ENCODE data around the gene SCO1. TPM values are rescaled to one million over a fixed set of nuclear protein-coding genes. Genes with fewer than 3 reads are reported as not detected.

Gene SCO1
- total and polyA plus RNA-seq, 2 donors: 11.4 to 23.1 TPM

DNA sequence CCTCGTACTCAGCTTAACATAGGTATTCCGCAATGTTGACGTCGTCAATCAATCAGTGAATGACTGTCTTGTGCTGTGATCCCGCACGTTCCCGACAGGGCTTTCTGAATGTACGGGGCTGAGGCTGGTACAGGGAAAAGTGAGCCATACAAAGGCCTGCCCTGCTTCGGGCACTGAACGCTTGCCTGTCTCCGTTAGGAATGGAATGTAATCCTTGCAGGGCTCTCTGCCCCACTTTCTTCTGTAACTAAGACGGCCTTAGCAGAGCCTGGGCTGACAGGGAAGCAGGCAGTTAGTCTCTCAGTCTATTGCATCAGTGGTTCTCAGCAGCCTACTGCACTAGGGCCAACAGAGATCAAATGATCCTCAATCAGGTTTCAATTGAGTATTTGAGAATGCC, 24.0 kb downstream of the SCO1 start:
- no peaks in the 10 kb centered on the region for H3K27me3 ChIP-seq (ENCODE audit: control insufficient read depth in 2 of 2, insufficient read depth in 1 of 2, low read length in 1 of 2)
- H3K4me1 ChIP-seq (ENCODE audit: control insufficient read depth in 2 of 2, insufficient read depth in 2 of 2, low read length in 2 of 2): no peaks in the 10 kb centered on the region
- no peaks in the 10 kb centered on the region for H3K9me3 ChIP-seq (ENCODE audit: control insufficient read depth in 2 of 2, insufficient read depth in 1 of 2, low read length in 1 of 2)
- H3K36me3 ChIP-seq (ENCODE audit: control insufficient read depth in 2 of 2, insufficient read depth in 2 of 2, low read length in 1 of 2): peaks cover 3 to 4% of the 10 kb centered on the region in 2 donors
- DNase-seq (ENCODE audit: low read depth in 6 of 9, low spot score in 9 of 9): no peak
- WGBS: 98% methylated on average over 12 of the region's 12 CpGs
- H3K4me3 ChIP-seq (ENCODE audit: low read length in 2 of 2): no peak overlapping the region
- H3K27ac ChIP-seq (ENCODE audit: low read depth in 1 of 2, low read length in 1 of 2): no peak overlapping the region

- Histone ChIP-seq H3K9me3 (ENCODE audit: control insufficient read depth in 2 of 2, insufficient read depth in 1 of 2, low read length in 1 of 2) (no peaks in the 10 kb centered on the region), H3K27me3 (ENCODE audit: control insufficient read depth in 2 of 2, insufficient read depth in 1 of 2, low read length in 1 of 2) (no peaks in the 10 kb centered on the region), H3K36me3 (ENCODE audit: control insufficient read depth in 2 of 2, insufficient read depth in 2 of 2, low read length in 1 of 2) (no peaks in the 10 kb centered on the region), H3K4me1 (ENCODE audit: control insufficient read depth in 2 of 2, insufficient read depth in 2 of 2, low read length in 2 of 2) (no peaks in the 10 kb centered on the region), H3K27ac (ENCODE audit: low read depth in 1 of 2, low read length in 1 of 2) (no peak overlapping the region), H3K4me3 (ENCODE audit: low read length in 2 of 2) (no peak overlapping the region)
- DNase-seq (ENCODE audit: low read depth in 6 of 9, low spot score in 9 of 9): no peak
- 93% methylated on average over 1 of the region's 1 CpG for WGBS
Measured at GRCh38 chr17:10668775-10669174, 28.6 kb downstream of the SCO1 start.

- Histone ChIP-seq H3K27me3 (ENCODE audit: control insufficient read depth in 2 of 2, insufficient read depth in 1 of 2, low read length in 1 of 2) (no peaks in the 10 kb centered on the region), H3K4me3 (ENCODE audit: low read length in 2 of 2) (no peak overlapping the region), H3K4me1 (ENCODE audit: control insufficient read depth in 2 of 2, insufficient read depth in 2 of 2, low read length in 2 of 2) (no peaks in the 10 kb centered on the region), H3K27ac (ENCODE audit: low read depth in 1 of 2, low read length in 1 of 2) (no peak overlapping the region), H3K9me3 (ENCODE audit: control insufficient read depth in 2 of 2, insufficient read depth in 1 of 2, low read length in 1 of 2) (no peaks in the 10 kb centered on the region), H3K36me3 (ENCODE audit: control insufficient read depth in 2 of 2, insufficient read depth in 2 of 2, low read length in 1 of 2) (no peaks in the 10 kb centered on the region)
- no peak for DNase-seq (ENCODE audit: low read depth in 6 of 9, low spot score in 9 of 9)
- WGBS: 95% methylated on average over 5 of the region's 5 CpGs
Measured at GRCh38 chr17:10666906-10667305, 30.4 kb downstream of the SCO1 start.

- Histone ChIP-seq H3K36me3 (ENCODE audit: control insufficient read depth in 2 of 2, insufficient read depth in 2 of 2, low read length in 1 of 2) (peaks cover 0 to 5% of the 10 kb centered on the region in 2 donors), H3K9me3 (ENCODE audit: control insufficient read depth in 2 of 2, insufficient read depth in 1 of 2, low read length in 1 of 2) (no peaks in the 10 kb centered on the region), H3K4me1 (ENCODE audit: control insufficient read depth in 2 of 2, insufficient read depth in 2 of 2, low read length in 2 of 2) (no peaks in the 10 kb centered on the region), H3K27ac (ENCODE audit: low read depth in 1 of 2, low read length in 1 of 2) (no peak overlapping the region), H3K27me3 (ENCODE audit: control insufficient read depth in 2 of 2, insufficient read depth in 1 of 2, low read length in 1 of 2) (no peaks in the 10 kb centered on the region), H3K4me3 (ENCODE audit: low read length in 2 of 2) (no peak overlapping the region)
- no peak for DNase-seq (ENCODE audit: low read depth in 6 of 9, low spot score in 9 of 9)
- 97% methylated on average over 9 of the region's 9 CpGs for WGBS
Measured at GRCh38 chr17:10664571-10664970, 32.8 kb downstream of the SCO1 start.

GRCh38 chr17:10663231-10663630, 34.1 kb downstream of the SCO1 start:
- Histone ChIP-seq H3K27me3 (ENCODE audit: control insufficient read depth in 2 of 2, insufficient read depth in 1 of 2, low read length in 1 of 2) (no peaks in the 10 kb centered on the region), H3K4me3 (ENCODE audit: low read length in 2 of 2) (no peak overlapping the region), H3K4me1 (ENCODE audit: control insufficient read depth in 2 of 2, insufficient read depth in 2 of 2, low read length in 2 of 2) (no peaks in the 10 kb centered on the region), H3K27ac (ENCODE audit: low read depth in 1 of 2, low read length in 1 of 2) (no peak overlapping the region), H3K36me3 (ENCODE audit: control insufficient read depth in 2 of 2, insufficient read depth in 2 of 2, low read length in 1 of 2) (peaks cover 0 to 5% of the 10 kb centered on the region in 2 donors), H3K9me3 (ENCODE audit: control insufficient read depth in 2 of 2, insufficient read depth in 1 of 2, low read length in 1 of 2) (no peaks in the 10 kb centered on the region)
- WGBS: 95% methylated on average over 6 of the region's 6 CpGs
- DNase-seq (ENCODE audit: low read depth in 6 of 9, low spot score in 9 of 9): no peak

- DNase-seq (ENCODE audit: low read depth in 6 of 9, low spot score in 9 of 9): no peak
- no peaks in the 10 kb centered on the region for H3K9me3 ChIP-seq (ENCODE audit: control insufficient read depth in 2 of 2, insufficient read depth in 1 of 2, low read length in 1 of 2)
- no peaks in the 10 kb centered on the region for H3K27me3 ChIP-seq (ENCODE audit: control insufficient read depth in 2 of 2, insufficient read depth in 1 of 2, low read length in 1 of 2)
- H3K27ac ChIP-seq (ENCODE audit: low read depth in 1 of 2, low read length in 1 of 2): no peak overlapping the region
- H3K4me3 ChIP-seq (ENCODE audit: low read length in 2 of 2): no peak overlapping the region
- H3K4me1 ChIP-seq (ENCODE audit: control insufficient read depth in 2 of 2, insufficient read depth in 2 of 2, low read length in 2 of 2): no peaks in the 10 kb centered on the region
- peaks cover 0 to 5% of the 10 kb centered on the region in 2 donors for H3K36me3 ChIP-seq (ENCODE audit: control insufficient read depth in 2 of 2, insufficient read depth in 2 of 2, low read length in 1 of 2)
- WGBS: 94% methylated on average over 10 of the region's 10 CpGs
Measured at GRCh38 chr17:10661437-10661836, 35.9 kb downstream of the SCO1 start.

DNA sequence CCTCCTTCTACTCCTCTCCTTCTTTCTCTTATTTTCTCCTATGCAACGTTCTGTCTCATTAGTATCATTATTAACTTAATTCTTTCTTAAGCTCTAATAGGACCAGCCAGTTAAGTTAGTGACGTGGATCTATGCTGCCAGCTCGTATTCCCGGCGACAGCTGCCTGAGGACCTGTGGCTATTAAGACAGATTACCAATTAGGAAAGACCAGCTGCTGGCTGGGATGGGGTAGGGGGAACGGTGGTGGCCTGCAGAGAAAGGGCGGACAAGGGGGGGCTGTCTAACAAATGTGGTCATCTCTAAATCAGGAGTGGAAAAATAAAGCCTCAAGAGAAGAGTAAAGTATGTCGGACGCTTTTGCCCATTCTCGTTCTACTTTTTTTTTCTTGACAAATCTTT, 39.5 kb downstream of the SCO1 start:
- H3K4me3 ChIP-seq (ENCODE audit: low read length in 2 of 2): no peak overlapping the region
- H3K9me3 ChIP-seq (ENCODE audit: control insufficient read depth in 2 of 2, insufficient read depth in 1 of 2, low read length in 1 of 2): no peaks in the 10 kb centered on the region
- peaks cover 0 to 5% of the 10 kb centered on the region in 2 donors for H3K36me3 ChIP-seq (ENCODE audit: control insufficient read depth in 2 of 2, insufficient read depth in 2 of 2, low read length in 1 of 2)
- WGBS: 94% methylated on average over 10 of the region's 10 CpGs
- no peak for DNase-seq (ENCODE audit: low read depth in 6 of 9, low spot score in 9 of 9)
- H3K27ac ChIP-seq (ENCODE audit: low read depth in 1 of 2, low read length in 1 of 2): no peak overlapping the region
- no peaks in the 10 kb centered on the region for H3K27me3 ChIP-seq (ENCODE audit: control insufficient read depth in 2 of 2, insufficient read depth in 1 of 2, low read length in 1 of 2)
- H3K4me1 ChIP-seq (ENCODE audit: control insufficient read depth in 2 of 2, insufficient read depth in 2 of 2, low read length in 2 of 2): no peaks in the 10 kb centered on the region

DNA sequence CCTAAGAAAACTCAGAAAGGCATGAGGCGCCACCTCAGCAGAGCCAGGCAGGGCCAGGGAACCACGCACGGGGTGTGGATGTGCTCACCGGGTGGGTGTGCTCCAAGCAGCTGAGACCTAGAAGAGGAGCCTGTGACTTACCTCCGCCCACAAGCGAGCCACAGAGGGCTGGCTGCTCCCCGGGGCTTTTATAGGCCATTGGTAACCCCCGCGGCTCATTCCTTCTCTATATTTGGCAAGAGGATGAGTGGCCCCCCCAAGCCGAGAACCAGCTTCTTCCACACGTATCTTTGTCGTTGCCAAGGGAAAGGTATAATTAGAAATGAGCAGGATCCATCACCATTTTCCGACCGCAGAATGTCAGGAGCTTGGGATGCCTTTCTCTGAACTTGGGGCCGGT, 40.2 kb downstream of the SCO1 start, which contains the start of gene MYH3:
MYH3 (minus strand) TSS at position 162 of the 400 bp plus-strand sequence. CDS start 2,245 bp downstream, outside the sequence.
- no peak within 1 kb of the TSS for H3K4me3 ChIP-seq (ENCODE audit: low read length in 2 of 2)
- no peaks in the 10 kb centered on the region for H3K4me1 ChIP-seq (ENCODE audit: control insufficient read depth in 2 of 2, insufficient read depth in 2 of 2, low read length in 2 of 2)
- 93% methylated on average over 15 of the region's 15 CpGs for WGBS
- DNase-seq (ENCODE audit: low read depth in 6 of 9, low spot score in 9 of 9): no peak
- H3K36me3 ChIP-seq (ENCODE audit: control insufficient read depth in 2 of 2, insufficient read depth in 2 of 2, low read length in 1 of 2): peaks cover 0 to 5% of the 10 kb centered on the region in 2 donors
- H3K27ac ChIP-seq (ENCODE audit: low read depth in 1 of 2, low read length in 1 of 2): no peak within 1 kb of the TSS
- no peaks in the 10 kb centered on the region for H3K27me3 ChIP-seq (ENCODE audit: control insufficient read depth in 2 of 2, insufficient read depth in 1 of 2, low read length in 1 of 2)
- no peaks in the 10 kb centered on the region for H3K9me3 ChIP-seq (ENCODE audit: control insufficient read depth in 2 of 2, insufficient read depth in 1 of 2, low read length in 1 of 2)

GRCh38 chr17:10653987-10654386, 43.3 kb downstream of the SCO1 start:
- Histone ChIP-seq H3K36me3 (ENCODE audit: control insufficient read depth in 2 of 2, insufficient read depth in 2 of 2, low read length in 1 of 2) (no peaks in the 10 kb centered on the region), H3K27me3 (ENCODE audit: control insufficient read depth in 2 of 2, insufficient read depth in 1 of 2, low read length in 1 of 2) (no peaks in the 10 kb centered on the region), H3K27ac (ENCODE audit: low read depth in 1 of 2, low read length in 1 of 2) (no peak overlapping the region), H3K4me1 (ENCODE audit: control insufficient read depth in 2 of 2, insufficient read depth in 2 of 2, low read length in 2 of 2) (no peaks in the 10 kb centered on the region), H3K9me3 (ENCODE audit: control insufficient read depth in 2 of 2, insufficient read depth in 1 of 2, low read length in 1 of 2) (no peaks in the 10 kb centered on the region), H3K4me3 (ENCODE audit: low read length in 2 of 2) (no peak overlapping the region)
- 98% methylated on average over 5 of the region's 5 CpGs for WGBS
- no peak for DNase-seq (ENCODE audit: low read depth in 6 of 9, low spot score in 9 of 9)

Data from thymus (tissue), 11 donors.